GM03348 (cell line): ENCODE measurements around the gene SIK1.

Source experiments
- DNase-seq: peaks from one replicate; pipeline ENCODE4 v3.0.0; 2012; ENCODE audit warnings: low spot score

SIK1 gene

DNA sequence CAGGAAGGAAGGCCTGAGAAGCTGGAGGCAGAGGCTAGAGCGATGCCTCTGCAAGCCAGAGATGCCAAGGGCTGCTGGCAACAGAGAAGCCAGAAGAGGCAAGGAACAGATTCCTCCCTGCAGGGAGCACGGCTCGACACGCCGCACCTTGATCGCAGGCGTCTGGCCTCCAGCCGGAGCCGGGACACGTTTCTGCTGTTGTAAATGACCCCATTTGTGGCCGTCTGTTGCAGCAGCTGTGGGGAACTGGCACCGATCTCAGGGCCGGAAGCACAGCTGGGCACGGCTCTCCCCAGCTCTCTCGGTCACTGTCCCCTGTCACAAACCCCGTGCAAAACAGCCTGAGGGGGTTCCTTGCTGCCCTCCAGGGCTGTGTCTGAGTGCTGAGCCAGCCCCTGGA, 59.6 kb downstream of the SIK1 start:
- no peak for DNase-seq

DNA sequence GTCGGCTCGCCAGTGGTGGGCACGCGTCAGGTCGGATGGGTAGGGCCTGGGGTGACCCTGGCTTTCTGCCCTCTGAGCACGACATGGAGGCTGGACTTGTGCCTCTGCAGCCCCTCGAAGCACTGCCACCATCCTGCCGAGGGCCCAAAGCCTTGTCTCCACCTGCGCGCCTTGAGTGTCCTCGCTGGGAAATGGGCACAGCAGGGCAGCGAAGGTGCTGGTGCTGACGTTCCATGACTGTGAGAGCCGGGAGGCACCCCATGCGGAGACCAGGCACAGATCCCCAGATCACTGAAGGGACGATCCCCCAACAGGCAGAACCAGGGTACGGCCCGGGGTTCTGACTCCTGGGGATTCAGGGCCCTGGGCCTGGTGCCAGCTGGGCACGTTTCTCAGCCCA, 60.3 kb downstream of the SIK1 start:
- DNase-seq, result no peak

DNA sequence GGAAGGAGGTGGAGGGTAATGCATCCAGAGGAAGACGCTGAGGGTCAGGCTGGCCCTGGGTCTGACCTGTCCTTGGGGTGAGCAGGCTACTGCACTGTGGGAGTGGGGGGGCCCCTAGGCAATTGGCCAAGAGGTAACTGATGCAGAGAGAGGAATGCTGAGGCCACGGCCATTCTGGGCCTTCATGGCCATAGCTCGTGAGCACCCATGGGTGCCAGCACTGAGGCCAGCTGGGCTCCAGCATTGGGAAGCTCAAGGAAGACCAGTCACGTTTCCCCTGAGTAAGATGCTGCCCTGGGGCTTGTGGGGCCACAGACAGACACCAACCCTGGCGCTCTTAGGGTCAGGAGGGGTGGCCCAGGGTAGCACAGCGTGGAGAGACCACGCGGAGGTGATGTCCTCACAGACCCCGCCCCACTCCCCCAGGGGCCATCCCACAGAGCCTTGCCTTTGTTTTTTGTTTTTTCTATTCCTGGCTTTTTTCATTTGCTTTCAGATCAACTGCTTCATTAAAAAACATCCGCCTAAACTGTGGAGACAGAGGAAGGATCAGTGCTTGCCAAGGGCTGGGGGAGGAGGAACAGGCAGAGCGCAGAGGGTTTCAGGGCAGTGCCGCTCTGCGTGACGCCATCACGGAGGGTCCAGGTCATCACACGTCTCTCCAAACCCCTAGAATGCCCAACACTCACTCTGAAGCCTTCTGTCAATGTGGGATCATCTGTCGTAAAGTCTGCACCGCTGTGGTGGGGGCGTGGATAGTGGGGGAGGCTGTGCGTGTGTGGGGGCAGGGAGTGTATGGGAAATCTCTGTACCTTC, 61.1 kb downstream of the SIK1 start:
- no peak for DNase-seq

DNA sequence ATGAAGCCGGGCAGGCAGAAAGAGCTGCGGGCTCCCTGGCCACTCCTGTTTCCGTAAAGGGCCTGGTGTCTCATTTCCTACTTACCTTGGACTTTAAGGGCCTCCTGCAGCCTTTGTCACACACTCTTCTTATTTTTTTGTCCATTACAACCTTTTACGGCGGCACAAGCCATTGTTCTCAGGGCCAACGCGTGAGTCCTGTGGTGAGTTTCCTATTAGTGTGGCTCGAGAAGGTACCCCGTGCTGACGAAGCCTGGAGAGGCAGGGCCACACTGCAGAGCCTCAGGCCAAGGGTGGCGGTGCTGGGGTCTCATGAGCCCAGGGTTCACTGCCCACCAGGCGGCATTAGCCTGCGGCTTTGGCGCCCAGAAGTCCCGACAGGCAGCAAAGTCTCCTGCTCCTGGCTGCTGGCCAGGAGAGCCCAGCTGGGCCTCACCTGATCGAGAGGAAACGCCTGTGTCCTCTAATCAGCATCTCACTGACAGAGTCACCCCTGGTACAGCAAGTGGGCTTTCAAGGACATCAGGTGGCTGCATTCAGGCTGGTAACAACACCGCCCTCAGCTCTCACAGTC, 62.0 kb downstream of the SIK1 start:
- no peak for DNase-seq
